Glutamatergic neuron (in vitro differentiated cells): ENCODE results near the gene RPL32. TPM values are rescaled to one million over a fixed set of nuclear protein-coding genes. Genes with fewer than 3 reads are reported as not detected.

Experiments
- DNase-seq: peaks from one replicate; pipeline ENCODE4 v3.0.0; 2022
- H3K27ac Mint-ChIP-seq: one replicate; pipeline ENCODE4 v1.8.0; 2020; ENCODE audit warnings: mild to moderate bottlenecking, mixed read lengths, inconsistent platforms; ENCODE audit not compliant: unreplicated experiment
- H3K27me3 Mint-ChIP-seq: one replicate; pipeline ENCODE4 v1.8.0; 2020; ENCODE audit warnings: mild to moderate bottlenecking, moderate library complexity, mixed read lengths, inconsistent platforms; ENCODE audit not compliant: unreplicated experiment
- H3K36me3 Mint-ChIP-seq: one replicate; pipeline ENCODE4 v1.8.0; 2020; ENCODE audit warnings: mild to moderate bottlenecking, mixed read lengths, inconsistent platforms; ENCODE audit not compliant: unreplicated experiment
- H3K4me1 Mint-ChIP-seq: one replicate; pipeline ENCODE4 v1.8.0; 2020; ENCODE audit warnings: mild to moderate bottlenecking, low read depth, mixed read lengths, inconsistent platforms; ENCODE audit not compliant: unreplicated experiment
- H3K4me3 Mint-ChIP-seq: one replicate; pipeline ENCODE4 v1.8.0; 2020; ENCODE audit warnings: mild to moderate bottlenecking, mixed read lengths, inconsistent platforms; ENCODE audit not compliant: unreplicated experiment
- H3K9me3 Mint-ChIP-seq: one replicate; pipeline ENCODE4 v1.8.0; 2020; ENCODE audit warnings: mild to moderate bottlenecking, moderate library complexity, mixed read lengths, inconsistent platforms; ENCODE audit not compliant: unreplicated experiment
- total RNA-seq: library from RNA; stranded (reverse); fragmentation: NEBNext Ultra II Directional; extraction: Animal tissue kit (Norgen Biotek cat#: 25700); gene quantifications from one replicate; pipeline ENCODE4 v1.2.1, GENCODE V29; 2021; ENCODE audit not compliant: unreplicated experiment
- TF ChIP-seq, protein P1 (sequence below): fragments of 200-600 bp; sonication (generic); IDR thresholded peaks from one replicate; pipeline ENCODE4 v1.5.0; 2021; ENCODE audit not compliant: partially characterized antibody, unreplicated experiment

RPL32 gene
- total RNA-seq, 1 donor from 2014 or later, result 966 TPM

DNA sequence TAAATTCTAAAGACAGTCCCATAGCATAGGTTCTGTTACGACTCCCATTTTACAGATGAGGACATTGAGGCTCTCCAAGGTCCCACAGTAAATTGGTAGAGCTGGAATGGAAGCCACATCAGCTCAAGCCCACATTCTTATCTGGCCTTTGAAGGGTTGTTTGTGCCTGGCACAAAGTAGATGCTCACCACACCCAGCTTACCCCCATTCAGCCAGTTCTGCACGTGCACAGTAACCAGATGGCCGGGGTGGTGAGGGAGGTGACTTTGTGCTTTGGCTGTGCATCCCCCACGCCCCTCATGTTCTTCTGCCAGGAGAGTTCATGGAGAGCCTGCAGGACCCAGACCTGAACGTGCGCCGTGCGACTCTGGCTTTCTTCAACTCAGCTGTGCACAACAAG, 16.2 kb downstream of the RPL32 start:
- Mint-ChIP-seq H3K4me3 (no peak overlapping the region), H3K27ac (no peak overlapping the region), H3K27me3 (no peaks in the 10 kb centered on the region), H3K9me3 (peaks cover 2% of the 10 kb centered on the region), H3K4me1 (no peaks in the 10 kb centered on the region), H3K36me3 (no peaks in the 10 kb centered on the region)
- TF ChIP-seq, protein P1, sequence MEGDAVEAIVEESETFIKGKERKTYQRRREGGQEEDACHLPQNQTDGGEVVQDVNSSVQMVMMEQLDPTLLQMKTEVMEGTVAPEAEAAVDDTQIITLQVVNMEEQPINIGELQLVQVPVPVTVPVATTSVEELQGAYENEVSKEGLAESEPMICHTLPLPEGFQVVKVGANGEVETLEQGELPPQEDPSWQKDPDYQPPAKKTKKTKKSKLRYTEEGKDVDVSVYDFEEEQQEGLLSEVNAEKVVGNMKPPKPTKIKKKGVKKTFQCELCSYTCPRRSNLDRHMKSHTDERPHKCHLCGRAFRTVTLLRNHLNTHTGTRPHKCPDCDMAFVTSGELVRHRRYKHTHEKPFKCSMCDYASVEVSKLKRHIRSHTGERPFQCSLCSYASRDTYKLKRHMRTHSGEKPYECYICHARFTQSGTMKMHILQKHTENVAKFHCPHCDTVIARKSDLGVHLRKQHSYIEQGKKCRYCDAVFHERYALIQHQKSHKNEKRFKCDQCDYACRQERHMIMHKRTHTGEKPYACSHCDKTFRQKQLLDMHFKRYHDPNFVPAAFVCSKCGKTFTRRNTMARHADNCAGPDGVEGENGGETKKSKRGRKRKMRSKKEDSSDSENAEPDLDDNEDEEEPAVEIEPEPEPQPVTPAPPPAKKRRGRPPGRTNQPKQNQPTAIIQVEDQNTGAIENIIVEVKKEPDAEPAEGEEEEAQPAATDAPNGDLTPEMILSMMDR, result no peak
- DNase-seq, result no peak

DNA sequence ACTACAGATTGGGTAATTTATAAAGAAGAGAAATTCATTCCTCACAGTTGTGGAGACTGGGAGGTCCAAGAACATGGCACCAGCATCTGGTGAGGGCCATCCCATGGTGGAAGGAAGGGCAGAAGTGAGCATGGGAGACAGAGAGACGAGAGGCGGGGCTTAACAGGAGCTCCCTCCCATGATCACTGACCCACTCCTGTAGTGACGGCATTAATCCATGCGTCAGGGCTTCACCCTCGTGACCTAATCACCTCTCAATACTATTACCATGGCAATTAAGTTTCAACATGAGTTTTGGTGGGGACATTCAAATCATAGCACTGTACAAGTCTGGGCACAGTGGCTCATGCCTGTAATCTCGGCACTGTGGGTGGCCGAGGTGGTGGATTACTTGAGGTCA, 17.1 kb downstream of the RPL32 start:
- Mint-ChIP-seq H3K27me3 (no peaks in the 10 kb centered on the region), H3K27ac (no peak overlapping the region)
- TF ChIP-seq, protein P1, result no peak

DNA sequence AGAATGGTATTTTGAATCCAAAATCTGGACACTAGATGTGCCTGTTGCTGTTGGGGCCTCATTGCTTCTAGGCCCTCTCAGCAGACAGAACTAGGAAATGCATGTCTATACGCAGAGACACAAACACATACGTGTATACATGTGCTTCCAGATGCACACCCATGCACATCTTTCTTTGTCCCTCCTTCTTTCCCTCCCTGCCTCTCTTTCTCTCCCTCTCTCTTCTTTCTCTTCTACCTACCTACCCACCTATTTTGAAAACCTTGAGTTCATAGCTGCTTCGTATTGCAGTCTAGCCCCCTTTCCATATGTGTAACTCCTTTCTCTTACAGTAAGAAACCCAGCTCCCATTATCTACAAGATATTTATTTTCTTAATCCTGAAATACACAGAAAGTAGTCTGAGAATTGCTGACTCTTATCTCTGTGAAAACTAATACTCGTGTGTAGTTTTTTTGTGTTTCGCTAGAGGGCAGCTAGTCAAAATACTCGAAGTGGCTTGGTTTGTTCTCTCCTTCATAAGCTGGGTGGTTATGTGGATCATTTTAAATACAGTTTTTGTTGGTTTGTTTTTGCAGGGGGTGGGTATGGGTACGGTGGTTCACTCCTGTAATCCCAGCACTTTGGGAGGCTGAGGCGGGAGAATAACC, 18.5 kb downstream of the RPL32 start:
- no peak for DNase-seq
- H3K4me1 Mint-ChIP-seq, result no peaks in the 10 kb centered on the region
- TF ChIP-seq, protein P1, result peak; percentile 23
- no peak overlapping the region for H3K4me3 Mint-ChIP-seq
- no peaks in the 10 kb centered on the region for H3K36me3 Mint-ChIP-seq
- H3K9me3 Mint-ChIP-seq, result no peaks in the 10 kb centered on the region
- peaks cover 2% of the 10 kb centered on the region for H3K27me3 Mint-ChIP-seq
- no peak overlapping the region for H3K27ac Mint-ChIP-seq

More for the DNA sequence above, 17.1 kb downstream of the RPL32 start:
- H3K9me3 Mint-ChIP-seq, result peaks cover 2% of the 10 kb centered on the region
- DNase-seq, result no peak
- no peaks in the 10 kb centered on the region for H3K4me1 Mint-ChIP-seq
- no peaks in the 10 kb centered on the region for H3K36me3 Mint-ChIP-seq
- H3K4me3 Mint-ChIP-seq, result no peak overlapping the region

DNA sequence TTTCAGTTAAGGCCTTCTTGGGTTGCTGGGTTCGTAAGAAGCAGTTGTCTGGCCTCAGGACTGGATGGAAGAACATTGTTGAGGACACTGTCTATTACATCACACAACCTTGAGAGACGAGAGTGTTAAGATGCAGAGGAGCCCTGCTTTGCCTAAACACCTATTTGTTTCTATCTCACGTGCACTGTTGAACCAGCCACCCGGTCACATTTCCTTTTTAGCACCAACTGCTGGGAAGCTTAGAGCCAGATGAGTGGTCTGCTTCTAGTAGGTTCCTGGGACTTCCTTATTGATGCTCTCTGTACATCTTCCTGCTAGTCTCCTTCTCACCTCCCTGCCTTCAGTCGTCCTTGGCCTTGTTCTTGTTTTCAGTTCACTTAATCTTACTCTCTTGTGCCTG, 22.6 kb downstream of the RPL32 start:
- H3K36me3 Mint-ChIP-seq, result no peaks in the 10 kb centered on the region
- peaks cover 2% of the 10 kb centered on the region for H3K27me3 Mint-ChIP-seq
- TF ChIP-seq, protein P1, result no peak
- no peaks in the 10 kb centered on the region for H3K4me1 Mint-ChIP-seq
- peaks cover 2% of the 10 kb centered on the region for H3K9me3 Mint-ChIP-seq
- DNase-seq, result no peak
- H3K27ac Mint-ChIP-seq, result no peak overlapping the region
- no peak overlapping the region for H3K4me3 Mint-ChIP-seq

DNA sequence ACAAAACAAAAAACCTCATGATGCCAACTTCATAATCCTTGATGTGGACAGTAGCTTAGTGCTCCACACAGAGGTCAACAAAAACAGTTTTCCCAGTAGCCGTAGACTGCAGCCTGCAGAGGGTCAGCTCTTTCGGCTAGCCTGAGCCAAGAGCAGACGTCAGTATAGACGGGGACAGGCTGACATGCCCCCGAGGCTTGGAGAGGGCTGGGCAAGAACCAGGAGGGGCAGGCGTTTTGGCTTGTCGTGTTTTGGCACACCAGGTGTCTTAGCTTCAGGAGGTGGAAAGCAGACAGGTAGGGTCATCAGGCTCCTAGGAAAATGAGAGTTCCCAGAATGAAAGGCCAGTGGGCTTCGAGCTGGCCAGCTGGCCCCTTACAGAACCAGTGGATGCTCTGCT, 23.1 kb downstream of the RPL32 start:
- H3K4me1 Mint-ChIP-seq, result no peaks in the 10 kb centered on the region
- H3K36me3 Mint-ChIP-seq, result no peaks in the 10 kb centered on the region
- peaks cover 4% of the 10 kb centered on the region for H3K9me3 Mint-ChIP-seq
- DNase-seq, result no peak
- H3K27ac Mint-ChIP-seq, result no peak overlapping the region
- H3K4me3 Mint-ChIP-seq, result no peak overlapping the region
- TF ChIP-seq, protein P1, result no peak
- H3K27me3 Mint-ChIP-seq, result peaks cover 2% of the 10 kb centered on the region
